HG03139 (cell line): ENCODE results near the gene STRC.
"Not testable (repeated sequence)": the region's sequence is repeated elsewhere in the genome, so short reads cannot be mapped to it uniquely, and the experiment has no call there.

Source experiments
- ATAC-seq: cut with Tn5 transposase; IDR thresholded peaks from one replicate; pipeline ENCODE4 v1.9.1; 2021; ENCODE audit not compliant: unreplicated experiment

Gene STRC

DNA sequence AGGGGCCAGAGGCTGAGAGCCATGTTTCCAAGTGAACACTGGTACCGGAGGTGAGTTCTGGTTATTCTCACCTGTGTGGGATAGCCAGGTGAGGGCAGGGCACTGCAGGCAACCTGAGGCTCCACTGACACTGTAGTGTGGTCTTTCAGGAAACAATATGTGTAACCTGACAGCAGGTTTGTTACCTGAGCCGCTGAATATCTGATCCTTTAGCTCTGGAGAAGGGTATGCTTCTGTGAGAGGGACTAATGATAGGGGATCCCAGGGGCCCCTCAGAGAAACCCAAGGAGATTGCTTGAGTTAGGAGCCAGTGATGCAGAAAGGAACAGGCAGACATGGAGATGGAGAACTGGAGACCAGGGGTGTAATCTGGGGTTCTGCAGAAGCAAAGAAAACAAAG lies at the start of gene STRC:
Gene STRC, minus strand, starts transcription at position 101 of the 400 bp plus-strand sequence. Its CDS starts 78 bp downstream, at position 23.
- ATAC-seq = not testable (repeated sequence)

- not testable (repeated sequence) for ATAC-seq
These were observed 47.6 kb upstream of the STRC start for GRCh38 chr15:43666177-43666576.

GRCh38 chr15:43663333-43663732 lies 44.7 kb upstream of the STRC start:
- not testable (repeated sequence) for ATAC-seq

DNA sequence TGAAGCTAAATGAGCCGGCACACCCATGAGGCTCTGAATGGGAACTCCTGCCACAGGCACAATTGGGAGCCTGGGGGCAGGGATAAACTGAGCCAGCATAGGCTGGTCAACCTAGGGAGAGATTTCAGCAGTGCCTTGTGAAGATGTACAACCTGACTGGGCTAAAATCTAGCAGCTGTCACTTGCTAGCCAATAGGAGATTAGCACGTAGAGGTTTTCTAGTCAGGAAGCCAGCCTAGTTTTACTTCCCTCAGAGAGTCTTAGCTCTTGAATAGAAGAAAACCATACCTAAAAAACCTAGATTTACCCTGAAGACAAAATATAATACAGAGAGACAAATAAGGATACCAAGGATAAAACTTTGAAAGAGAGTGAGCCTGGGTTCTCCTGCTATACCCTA lies 43.7 kb upstream of the STRC start:
- not testable (repeated sequence) for ATAC-seq

GRCh38 chr15:43659727-43660126 lies 41.1 kb upstream of the STRC start:
- ATAC-seq = not testable (repeated sequence)

DNA sequence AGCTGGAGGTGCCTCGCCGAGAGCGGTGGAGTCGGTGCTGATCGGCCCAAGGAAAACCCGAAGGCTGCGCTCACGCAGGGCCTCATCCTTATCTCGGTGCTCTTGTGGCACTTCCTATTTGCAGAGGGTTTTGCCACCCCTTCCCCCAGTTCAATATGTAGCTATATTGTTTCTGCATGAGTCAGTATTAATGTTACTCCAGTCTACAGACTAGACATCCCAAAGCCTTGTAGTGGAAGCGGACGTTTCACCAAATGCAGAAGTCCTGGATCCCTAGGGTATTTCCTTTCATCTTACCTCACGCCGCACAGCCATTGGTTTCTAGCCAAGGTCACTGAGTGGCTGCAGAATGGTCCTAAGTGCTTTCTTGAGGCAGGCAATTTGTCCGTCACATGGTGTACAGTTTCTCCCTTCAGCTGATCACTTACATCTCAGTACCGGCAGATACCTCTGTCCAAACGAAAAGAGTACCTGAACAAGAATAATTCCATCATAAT lies 30.9 kb upstream of the STRC start:
- ATAC-seq = not testable (repeated sequence)

GRCh38 chr15:43648649-43649429 lies 30.2 kb upstream of the STRC start, which contains the start of gene CATSPER2:
Gene CATSPER2 (minus strand): TSS chr15:43648844. CDS start chr15:43648061, 783 bp downstream.
- ATAC-seq = no peak

DNA sequence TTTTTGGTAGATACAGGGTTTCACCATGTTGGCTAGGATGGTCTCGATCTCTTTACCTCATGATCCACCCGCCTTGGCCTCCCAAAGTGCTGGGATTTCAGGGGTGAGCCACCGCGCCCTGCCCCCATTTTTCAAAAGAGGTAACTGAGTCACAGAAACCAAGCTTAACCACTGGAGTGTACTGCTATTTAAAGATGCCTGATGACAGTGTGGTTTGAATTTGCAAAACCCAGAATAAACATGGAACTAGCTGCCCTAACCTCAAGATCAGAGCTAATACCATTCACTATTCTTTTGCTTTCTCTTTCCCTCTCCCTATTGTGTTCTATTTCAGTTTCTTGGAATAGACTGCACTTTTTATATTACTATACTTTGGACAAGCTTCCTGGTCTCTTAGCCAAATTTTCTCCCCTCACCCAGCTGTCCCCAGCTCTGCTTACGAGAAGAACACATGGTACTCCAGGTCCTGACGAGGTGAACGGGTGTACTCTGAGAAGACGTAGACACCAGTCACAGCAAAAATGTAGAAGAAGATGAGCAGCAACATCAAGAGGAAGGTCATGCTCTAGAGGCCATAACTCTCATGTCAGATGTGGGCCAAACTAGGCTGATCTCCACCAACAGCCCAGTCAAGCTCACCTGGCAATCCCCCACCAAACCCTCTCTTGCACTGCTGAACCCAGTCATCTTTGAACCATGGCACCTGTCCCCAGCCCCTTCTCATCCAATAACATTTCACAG lies 20.0 kb upstream of the STRC start:
- ATAC-seq = not testable (repeated sequence)

DNA sequence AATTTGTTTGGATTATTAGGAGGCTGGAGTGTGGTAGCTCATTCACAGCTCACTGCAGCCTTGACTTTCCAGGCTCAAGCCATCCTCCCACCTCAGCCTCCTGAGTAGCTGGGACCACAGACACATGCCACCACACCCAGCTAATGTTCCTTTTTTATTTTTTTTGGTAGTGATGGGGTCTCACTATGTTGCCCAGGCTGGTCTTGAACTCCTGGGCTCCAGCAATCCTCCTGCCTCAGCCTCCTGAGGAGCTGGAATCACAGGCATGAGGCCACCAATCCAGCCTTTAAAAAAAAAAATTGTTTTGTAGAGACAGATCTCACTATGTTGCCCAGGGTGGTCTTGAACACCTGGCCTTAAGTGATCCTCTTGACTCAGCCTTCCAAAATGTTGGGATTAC lies 8.3 kb upstream of the STRC start:
- ATAC-seq = not testable (repeated sequence)

GRCh38 chr15:43625106-43625505 lies 6.5 kb upstream of the STRC start:
- no peak for ATAC-seq

DNA sequence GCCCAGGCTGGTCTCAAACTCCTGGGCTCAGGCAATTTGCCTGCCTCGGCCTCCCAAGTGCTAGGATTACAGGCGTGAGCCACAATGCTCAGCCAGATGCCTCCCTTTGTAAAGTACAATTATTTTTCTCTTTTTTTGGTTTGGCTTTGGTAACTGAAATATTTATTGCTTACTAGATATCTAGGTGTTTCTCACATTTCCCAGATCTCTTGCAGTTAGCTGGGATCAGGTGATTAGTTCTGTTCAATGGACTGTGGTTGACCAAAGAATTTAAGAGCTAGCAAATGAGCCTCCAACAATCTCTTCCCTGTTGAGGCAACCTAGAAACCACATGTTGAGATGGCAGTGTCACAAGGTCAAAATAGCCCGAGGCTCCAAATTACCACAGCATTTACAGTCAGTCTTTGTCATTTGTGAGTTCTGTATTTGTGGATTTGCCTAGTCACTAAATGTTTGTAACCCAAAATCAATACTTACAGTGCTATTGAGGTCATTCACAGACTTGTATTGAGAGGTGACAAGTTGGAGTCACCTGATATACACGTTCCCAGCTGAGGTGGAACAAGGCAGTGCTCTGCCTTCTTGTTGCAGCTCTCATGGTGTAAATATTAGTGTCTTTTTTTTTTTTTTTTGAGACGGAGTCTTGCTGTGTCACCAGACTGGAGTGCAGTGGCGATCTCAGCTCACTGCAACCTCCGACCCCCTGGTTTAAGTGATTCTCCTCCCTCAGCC lies 3.6 kb upstream of the STRC start:
- not testable (repeated sequence) for ATAC-seq

- not testable (repeated sequence) for ATAC-seq
These were observed 850 bp downstream of the STRC start for GRCh38 chr15:43617750-43618149.

GRCh38 chr15:43602233-43602632 lies 16.4 kb downstream of the STRC start:
- not testable (repeated sequence) for ATAC-seq

GRCh38 chr15:43600200-43600599 lies 18.4 kb downstream of the STRC start:
- not testable (repeated sequence) for ATAC-seq

DNA sequence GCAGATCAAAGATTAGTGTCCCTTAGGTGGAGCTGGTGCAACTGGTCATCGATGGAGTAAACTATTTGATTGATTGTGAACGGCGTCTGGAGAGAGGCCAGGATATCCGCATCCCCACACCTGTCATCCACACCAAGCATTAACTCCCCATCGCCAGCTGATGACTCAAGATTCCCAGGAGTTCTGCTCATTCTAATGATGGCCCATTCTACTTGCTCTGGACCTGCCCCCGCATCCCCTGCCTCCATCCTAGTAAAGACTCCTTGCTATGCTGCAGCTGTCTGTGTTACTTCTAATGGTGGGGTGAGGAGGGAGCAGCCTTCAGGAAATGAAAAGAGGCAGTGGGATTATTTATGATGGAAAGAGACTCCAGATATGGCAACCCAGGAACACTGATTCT lies 19.5 kb downstream of the STRC start:
- not testable (repeated sequence) for ATAC-seq

GRCh38 chr15:43593328-43594190 lies 25.0 kb downstream of the STRC start, which contains the start of gene CKMT1B:
Gene CKMT1B (plus strand): TSS chr15:43594027. CDS start chr15:43594219, 192 bp downstream.
- not testable (repeated sequence) for ATAC-seq

- ATAC-seq = not testable (repeated sequence)
These were observed 25.8 kb downstream of the STRC start for GRCh38 chr15:43592841-43593240.

DNA sequence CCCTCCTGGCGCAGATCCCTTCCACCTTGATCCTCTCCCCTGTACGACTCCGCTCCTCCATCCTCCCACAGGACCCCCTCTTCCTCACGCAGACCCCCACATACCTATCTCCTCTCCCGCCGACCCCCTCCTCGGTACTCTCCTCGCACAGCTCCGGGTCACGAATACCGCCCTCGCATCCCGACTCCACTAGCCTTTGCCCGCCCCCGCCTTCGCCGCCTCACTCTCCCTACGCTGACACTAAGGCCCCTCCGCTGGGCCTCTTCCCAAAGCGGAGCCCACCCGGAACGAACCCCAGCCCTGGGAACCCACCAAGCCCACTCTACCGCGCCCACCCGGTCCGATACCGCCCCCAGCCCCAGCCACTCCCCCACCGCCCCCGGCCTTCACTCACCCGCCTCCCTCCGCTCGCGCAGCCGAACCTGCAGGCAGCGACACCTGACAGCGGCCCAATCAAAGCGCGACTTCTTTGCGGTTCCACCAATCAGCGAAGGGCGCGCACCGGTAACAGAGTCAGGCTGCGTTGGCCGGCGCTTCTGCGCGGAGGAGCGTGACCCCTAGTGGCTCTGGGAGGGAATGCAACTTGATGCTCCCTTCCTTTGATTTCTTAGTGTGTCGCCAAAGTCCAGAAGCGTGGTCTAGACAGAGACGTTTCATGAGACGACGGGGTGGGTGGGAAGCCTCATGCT lies 28.7 kb downstream of the STRC start, which contains the start of gene PPIP5K1:
Gene PPIP5K1, minus strand, starts transcription at position 431 of the 689 bp plus-strand sequence. CDS start 5,704 bp downstream, outside the sequence.
- peak; percentile 98 for ATAC-seq

DNA sequence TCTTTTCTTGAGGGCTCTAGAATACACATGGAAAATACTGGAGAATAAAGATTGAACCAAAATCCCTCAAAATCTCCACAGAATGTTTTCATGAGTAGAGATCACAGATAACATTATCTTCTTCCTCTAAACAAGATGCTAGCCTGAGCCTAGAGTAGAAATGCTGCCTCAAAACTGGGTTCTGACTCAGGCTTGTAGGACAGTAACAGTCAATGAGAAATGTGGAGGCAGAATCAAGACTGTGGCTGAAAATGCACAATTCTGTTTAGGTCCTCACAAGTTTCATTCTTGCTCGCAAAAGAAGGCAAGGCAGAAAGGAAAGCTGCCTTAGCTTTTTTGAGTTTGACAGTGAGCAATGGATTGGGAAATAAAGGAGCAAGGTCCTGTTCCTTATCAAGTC lies 44.0 kb downstream of the STRC start:
- ATAC-seq = not testable (repeated sequence)
